Spleen (tissue), 7 donors: ENCODE data around the gene DOCK1.

Experiments used
- POLR2A ChIP-seq, 3 donors: fragments of 450-650 bp; IDR thresholded peaks; one replicate each; pipeline ENCODE4 v1.5.1; 2017; ENCODE audit warnings: antibody characterized with exemption in 3 of 3, mild to moderate bottlenecking in 1 of 3
- TF ChIP-seq, protein P1 (sequence below), 11 experiments: fragments of 200-600 bp in 7 of 11; fragments of 450-650 bp in 4 of 11; sonication (generic) in 4 of 11; IDR thresholded peaks in 8 of 11; conservative IDR thresholded peaks in 3 of 11; 1 replicate in 7 of 11; 2 replicates in 4 of 11; pipeline versions ENCODE4 v1.4.0 to v1.8.0; 2016 to 2021; ENCODE audit warnings: antibody characterized with exemption in 11 of 11, inconsistent platforms in 4 of 11, mild to moderate bottlenecking in 1 of 11
- donor health status: DM: no; HTN: no; CAD: no; lungs with moderate emphysema.
- donor health status: DM: no; HTN: no; CAD: no.
- donor health status: DM: no; HTN: no; CAD: no.

DNA sequence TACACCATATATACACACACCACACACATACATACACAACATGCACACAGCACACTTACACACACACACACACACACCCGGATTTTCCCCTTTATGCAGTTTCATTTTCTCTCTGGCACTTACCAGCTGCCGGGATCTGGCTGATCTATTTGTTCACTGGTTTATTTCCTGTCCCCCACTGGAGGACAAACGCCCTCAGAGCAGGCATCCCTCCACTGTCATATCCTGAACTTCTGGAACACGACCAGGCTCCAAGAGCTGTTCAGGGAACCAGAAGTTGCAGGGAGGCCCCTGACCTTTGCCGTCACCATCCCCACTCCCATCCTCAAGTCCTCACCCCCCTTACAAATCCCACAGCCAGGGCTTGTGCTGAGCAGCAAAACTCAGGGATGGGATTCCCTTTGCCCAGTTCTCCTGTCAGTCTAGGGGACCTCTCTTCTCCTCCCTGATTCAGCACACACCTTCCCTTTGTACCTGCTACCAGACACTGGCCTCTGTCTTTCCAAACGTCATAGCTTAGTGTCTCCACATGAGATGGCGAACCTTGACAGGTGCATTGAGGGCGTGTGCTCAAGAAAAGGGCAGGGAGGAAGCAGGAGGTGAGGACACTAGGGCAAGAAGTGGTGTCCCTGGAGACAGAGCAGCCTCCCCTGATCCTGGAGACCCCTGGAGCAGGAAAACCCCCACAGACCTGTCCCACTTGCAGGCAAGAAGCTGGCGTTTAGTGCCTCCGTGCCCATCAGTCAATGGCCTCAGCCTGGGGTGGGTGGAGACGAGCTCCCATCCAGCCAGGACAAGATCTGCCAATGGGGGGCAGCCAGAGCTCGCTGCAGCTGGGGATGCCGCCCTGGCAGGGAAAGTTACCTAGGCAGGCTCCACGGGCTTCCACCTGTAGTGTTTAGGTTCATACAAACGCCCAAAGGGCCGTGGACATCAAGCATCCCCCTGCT lies 12.7 kb upstream of the DOCK1 start:
- TF ChIP-seq, protein P1, sequence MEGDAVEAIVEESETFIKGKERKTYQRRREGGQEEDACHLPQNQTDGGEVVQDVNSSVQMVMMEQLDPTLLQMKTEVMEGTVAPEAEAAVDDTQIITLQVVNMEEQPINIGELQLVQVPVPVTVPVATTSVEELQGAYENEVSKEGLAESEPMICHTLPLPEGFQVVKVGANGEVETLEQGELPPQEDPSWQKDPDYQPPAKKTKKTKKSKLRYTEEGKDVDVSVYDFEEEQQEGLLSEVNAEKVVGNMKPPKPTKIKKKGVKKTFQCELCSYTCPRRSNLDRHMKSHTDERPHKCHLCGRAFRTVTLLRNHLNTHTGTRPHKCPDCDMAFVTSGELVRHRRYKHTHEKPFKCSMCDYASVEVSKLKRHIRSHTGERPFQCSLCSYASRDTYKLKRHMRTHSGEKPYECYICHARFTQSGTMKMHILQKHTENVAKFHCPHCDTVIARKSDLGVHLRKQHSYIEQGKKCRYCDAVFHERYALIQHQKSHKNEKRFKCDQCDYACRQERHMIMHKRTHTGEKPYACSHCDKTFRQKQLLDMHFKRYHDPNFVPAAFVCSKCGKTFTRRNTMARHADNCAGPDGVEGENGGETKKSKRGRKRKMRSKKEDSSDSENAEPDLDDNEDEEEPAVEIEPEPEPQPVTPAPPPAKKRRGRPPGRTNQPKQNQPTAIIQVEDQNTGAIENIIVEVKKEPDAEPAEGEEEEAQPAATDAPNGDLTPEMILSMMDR (IDR thresholded peaks at IDR 0.05 in 8 of 11, conservative IDR thresholded peaks at IDR 0.05 in 3 of 11): no peak
- no peak for TF ChIP-seq POLR2A (IDR thresholded peaks at IDR 0.05)
